Amniotic epithelial cell (primary cell): Measurements from ENCODE around the gene ANAPC1.
"Not testable (repeated sequence)": the region's sequence is repeated elsewhere in the genome, so short reads cannot be mapped to it uniquely, and the experiment has no call there.

ENCODE experiments used
- DNase-seq: peaks from one replicate; pipeline ENCODE4 v3.0.0-alpha.2; 2010; ENCODE audit warnings: low read depth

The ANAPC1 gene

GRCh38 chr2:111903930-111904439, 20.0 kb upstream of the ANAPC1 start:
- DNase-seq, result no peak

- no peak for DNase-seq
Measured at GRCh38 chr2:111903516-111903915, 19.5 kb upstream of the ANAPC1 start.

DNA sequence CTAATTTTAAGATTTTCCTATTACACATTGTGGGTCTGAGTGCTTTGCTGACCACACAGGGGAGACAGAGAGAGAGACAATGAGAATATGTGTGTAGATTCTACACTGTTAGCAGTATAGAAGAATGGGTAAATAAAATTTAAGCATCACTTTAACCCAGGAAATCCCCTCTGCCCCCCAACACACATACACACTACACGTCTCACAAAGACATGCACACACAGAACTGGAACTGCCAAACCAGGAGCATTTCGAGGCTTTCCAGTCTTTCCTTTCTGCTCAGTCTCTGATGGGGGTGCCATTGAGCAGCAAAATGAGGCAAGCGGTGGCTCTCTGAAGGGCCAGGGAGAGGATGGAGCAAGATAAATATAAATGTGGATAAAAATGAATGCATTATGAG, 16.9 kb upstream of the ANAPC1 start:
- peak; percentile 23 for DNase-seq

GRCh38 chr2:111898703-111899514, 14.9 kb upstream of the ANAPC1 start:
- no peak for DNase-seq

- peak; percentile 40 for DNase-seq
Measured at GRCh38 chr2:111897924-111898702, 14.1 kb upstream of the ANAPC1 start, which contains the start of gene MERTK. MERTK (plus strand) TSS chr2:111898607; CDS start chr2:111898736, 129 bp downstream.

DNA sequence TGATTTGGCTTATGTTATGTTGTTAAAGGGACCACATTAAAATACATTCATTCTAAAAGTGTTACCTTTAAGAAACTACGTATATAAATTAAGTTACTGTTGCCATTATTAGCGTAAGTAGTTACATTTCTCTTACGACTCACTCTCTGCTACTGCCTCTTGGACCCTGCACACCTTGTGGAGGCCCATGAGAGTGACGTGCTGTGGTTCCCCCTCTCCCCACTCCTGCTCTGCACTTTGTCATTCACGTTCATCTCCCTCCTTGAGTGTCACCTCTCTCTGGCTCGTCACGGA, 13.6 kb upstream of the ANAPC1 start:
- DNase-seq, result no peak

DNA sequence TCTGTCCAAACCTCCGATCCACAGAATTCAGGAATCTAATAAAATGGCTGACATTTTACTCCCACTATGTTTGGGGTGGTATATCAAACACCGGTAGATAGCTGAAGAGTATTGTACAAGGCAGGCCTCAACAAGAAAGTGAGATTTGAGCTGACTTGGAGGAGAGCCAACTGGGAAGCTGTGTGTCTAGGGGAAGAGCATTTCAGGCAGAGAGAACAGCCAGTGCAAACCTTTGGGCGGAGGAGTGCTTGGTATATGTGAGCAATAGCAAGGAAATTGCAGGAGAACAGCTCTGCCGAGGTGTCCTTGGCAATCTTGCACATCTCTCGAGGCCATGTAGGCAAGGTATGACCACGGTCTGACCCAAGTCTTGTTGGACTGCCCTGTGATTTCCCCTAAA, 12.6 kb upstream of the ANAPC1 start:
- DNase-seq, result no peak

DNA sequence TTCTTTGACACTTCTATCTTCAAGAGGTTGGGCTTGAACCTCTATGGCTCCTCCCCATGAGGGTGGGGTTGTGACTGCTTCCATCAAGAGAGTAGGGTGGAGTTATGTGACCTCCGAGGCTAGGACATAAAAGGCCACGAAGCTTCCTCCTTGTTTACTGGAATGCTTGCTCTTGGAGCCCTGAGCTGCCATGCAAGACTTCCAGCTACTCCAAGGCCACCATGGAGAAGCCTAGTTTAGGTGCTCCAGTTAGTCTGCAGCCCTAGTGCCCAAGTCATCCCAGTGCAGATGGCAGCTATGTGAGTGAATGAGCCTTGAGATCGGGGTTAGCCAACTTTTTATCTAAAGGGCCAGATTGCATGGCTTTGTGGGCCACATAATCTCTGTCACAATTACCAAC, 12.0 kb upstream of the ANAPC1 start:
- no peak for DNase-seq

DNA sequence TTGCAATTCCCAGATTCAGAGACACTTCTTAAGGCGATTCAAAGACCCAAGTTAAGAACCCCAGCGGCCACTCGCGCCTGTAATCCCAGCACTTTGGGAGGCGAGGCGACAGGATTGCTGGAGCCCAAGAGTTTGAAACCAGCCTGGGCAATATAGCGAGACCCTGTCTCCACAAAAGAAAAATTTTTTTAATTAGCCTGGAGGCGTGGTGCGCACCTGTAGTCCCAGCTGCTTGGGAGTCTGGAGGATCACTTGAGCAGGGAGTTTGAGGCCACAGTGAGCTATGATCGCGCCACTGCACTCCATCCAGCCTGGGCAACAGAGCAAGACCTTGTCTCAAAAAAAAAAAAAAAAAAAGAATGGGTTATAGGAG, 585 bp upstream of the ANAPC1 start:
- DNase-seq, result no peak

GRCh38 chr2:111872806-111873205, 11.2 kb downstream of the ANAPC1 start:
- DNase-seq, result not testable (repeated sequence)

GRCh38 chr2:111865124-111865523, 18.9 kb downstream of the ANAPC1 start:
- DNase-seq, result not testable (repeated sequence)

GRCh38 chr2:111860005-111860404, 24.0 kb downstream of the ANAPC1 start:
- DNase-seq, result not testable (repeated sequence)

- not testable (repeated sequence) for DNase-seq
Measured at GRCh38 chr2:111852544-111852943, 31.4 kb downstream of the ANAPC1 start.

- DNase-seq, result not testable (repeated sequence)
Measured at GRCh38 chr2:111850646-111851045, 33.3 kb downstream of the ANAPC1 start.

DNA sequence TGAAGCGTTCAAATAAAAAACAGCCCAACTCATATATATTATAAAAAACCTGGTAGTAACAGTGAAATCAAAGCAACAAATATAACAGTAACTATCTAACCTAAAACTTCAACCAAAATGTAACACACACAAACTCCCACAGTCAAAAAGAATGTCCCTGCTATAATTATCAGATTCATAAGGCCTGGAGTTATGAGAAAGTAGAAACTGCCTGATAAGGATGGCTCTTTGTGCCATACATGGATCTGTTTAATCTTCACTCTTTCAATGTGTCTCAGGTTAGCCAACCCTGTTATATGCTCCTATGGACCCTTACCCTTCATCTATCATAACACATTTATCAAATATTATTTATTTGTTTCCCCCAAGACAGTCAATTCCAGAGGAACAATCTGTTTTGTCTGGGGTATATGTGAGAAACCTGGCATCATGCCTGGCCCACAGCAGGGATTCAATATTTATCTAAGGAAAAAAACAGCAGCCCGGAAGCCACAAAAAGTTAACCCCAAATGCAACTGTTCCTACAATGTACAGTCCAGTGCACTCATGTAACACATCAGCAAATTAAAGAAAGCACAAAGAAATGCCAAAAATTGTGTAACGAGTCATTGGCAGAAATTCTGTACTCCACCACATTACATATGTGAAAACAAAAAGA, 44.2 kb downstream of the ANAPC1 start:
- DNase-seq, result peak; percentile 24

GRCh38 chr2:111838992-111839391, 45.0 kb downstream of the ANAPC1 start:
- not testable (repeated sequence) for DNase-seq

DNA sequence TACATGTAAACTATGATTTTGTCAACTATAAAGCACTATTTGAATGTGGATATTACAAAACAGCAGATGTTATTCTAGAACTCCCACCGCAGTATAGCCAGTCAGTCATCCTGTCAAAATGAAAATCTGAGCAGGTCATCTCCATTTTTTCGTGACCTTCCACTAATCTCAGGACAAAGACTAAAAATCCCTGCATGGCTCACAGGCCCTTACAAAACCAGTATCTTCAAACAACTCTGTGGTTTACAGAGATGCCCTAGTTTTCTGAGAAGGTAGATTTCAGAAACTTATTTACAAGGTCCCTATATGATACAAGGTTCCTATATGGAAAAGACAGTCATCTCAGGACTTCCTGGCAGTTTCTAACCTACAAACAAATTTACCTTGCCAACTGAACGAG, 49.8 kb downstream of the ANAPC1 start:
- not testable (repeated sequence) for DNase-seq

DNA sequence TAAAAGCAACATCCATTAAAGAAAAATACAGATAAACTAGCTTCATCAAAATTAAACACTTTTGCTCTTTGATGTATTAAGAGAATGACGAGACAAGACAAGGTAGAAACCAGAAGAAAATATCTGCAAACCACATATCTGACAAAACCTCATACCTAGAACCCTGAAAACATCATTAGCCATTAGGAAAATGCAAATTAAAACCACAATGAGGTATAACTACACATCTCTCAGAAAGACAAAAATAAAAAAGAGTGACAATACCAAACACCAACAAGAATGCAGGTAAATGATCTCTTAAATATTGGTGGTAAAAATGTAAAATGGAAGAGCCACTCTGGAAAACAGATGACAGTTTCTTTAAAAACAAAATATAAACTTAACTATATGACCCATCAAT, 53.5 kb downstream of the ANAPC1 start:
- DNase-seq, result not testable (repeated sequence)

DNA sequence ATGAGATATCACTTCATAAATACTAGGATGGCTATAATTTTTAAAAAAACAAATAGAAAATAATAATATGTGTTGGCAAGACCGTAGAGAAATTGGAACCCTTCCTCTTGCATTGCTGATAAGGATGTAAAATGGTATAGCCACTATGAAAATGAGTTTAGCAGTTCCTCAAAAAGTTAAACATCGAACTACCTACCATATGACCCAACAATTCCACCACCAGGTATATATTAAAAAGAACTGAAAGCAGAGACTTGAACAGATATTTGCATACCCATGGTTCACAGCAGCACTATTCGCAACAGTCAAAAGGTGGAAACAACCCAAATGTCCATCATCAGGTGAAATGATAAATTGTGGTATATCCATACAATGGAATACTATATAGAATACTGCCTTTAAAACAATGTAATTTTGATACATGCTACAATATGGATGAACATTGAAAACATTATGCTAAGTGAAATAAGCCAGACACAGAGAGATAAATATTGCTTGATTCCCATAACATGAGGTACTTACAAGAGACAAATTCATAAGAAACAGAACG, 55.7 kb downstream of the ANAPC1 start:
- DNase-seq, result not testable (repeated sequence)

DNA sequence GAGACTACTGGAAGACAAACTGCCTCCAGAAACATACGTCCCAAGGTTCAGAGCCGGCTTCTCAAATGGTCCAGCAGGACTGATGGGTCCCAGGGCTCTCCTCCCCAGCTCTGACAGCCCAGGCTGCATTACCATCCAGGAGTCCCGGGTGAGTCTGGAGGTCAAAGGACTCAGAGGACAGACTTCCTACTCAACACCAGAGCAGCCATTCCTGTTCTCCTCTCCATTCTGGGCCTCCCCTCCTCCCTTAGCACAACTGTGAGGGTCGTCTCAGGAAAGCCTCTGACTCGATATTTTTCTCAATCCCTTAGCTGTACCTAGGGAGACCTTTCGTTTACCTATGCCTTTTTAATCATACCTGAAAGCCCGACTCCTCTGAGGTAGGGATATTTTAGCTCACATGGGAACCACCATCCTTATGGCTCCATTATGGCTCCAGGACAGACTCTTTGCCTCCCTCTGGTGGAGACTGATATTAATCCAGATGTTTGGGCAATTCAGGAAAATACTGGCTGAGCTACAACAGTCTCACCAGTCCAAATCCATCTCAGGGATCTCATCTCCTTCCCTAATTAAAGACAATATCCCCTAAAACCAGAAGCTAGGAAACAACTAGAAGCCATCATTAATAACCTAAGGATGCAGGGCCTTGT, 70.9 kb downstream of the ANAPC1 start:
- not testable (repeated sequence) for DNase-seq

DNA sequence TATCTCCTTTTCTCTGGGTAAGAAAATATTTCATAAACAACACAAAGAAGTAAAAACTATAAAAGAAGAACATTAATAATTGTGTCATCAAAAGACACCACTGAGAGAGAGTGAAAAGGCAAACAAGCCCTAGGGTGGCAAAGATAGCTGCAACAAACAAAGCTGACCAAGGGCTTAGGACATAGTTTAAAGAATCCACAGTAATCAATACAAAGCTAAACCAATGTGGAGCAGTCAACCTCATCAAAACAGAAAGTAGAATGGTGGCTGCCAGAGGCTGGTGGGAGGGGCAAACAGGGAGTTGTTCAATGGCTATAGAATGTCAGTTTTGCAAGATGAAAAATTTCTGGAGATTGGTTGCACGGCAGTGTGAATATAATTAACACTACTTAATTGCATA, 93.4 kb downstream of the ANAPC1 start:
- DNase-seq, result not testable (repeated sequence)

DNA sequence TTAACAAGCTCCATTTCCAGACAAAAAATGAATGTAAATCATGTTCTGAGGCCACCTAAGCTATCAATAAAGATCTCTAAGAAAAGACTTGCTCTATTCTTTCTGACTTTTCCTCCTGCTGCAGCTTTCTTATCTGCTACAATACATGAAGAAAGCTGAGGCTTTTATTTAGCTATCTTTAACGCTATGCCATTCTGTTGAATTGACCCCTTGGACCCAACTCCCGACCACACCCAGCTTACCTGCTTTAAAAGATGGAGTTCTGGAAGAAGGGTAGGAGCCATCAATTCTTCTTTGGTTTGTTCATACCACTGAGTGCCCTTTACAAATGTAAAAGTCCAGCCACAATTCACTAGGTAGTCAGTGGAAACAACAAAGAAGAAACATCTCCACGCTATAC, 99.9 kb downstream of the ANAPC1 start:
- DNase-seq, result not testable (repeated sequence)
